Measurements from ENCODE around the gene CTXN3. TPM values are rescaled to one million over a fixed set of nuclear protein-coding genes. Genes with fewer than 3 reads are reported as not detected.
A peak's percentile ranks its signal among the peaks of the same experiment; 100 is the strongest.

Gene CTXN3
- total and polyA plus RNA-seq, 5 donors, result not detected

- 72% methylated on average over 2 of the region's 2 CpGs for WGBS
- Histone ChIP-seq H3K27ac (ENCODE audit: low read length) (no peak overlapping the region), H3K9me3 (ENCODE audit: control insufficient read depth, low read length) (no peaks in the 10 kb centered on the region), H3K4me3 (ENCODE audit: low read length) (no peak overlapping the region), H3K27me3 (ENCODE audit: control insufficient read depth, insufficient read depth) (no peaks in the 10 kb centered on the region), H3K4me1 (ENCODE audit: control insufficient read depth, insufficient read depth, low read length) (no peaks in the 10 kb centered on the region)
- DNase-seq (no peak), ATAC-seq (no peak)
- intact Hi-C loops (cut with DNase I), result no loop called here
Observed at GRCh38 chr5:127615916-127616315, 33.0 kb upstream of the CTXN3 start.

GRCh38 chr5:127619908-127620479 is 28.9 kb upstream of the CTXN3 start:
- H3K4me3 ChIP-seq (ENCODE audit: low read length), result no peak overlapping the region
- WGBS, result 92% methylated on average over 5 of the region's 5 CpGs
- DNase-seq (no peak), ATAC-seq (no peak)
- H3K27ac ChIP-seq (ENCODE audit: low read length), result no peak overlapping the region
- H3K27me3 ChIP-seq (ENCODE audit: control insufficient read depth, insufficient read depth), result no peaks in the 10 kb centered on the region
- no peaks in the 10 kb centered on the region for H3K9me3 ChIP-seq (ENCODE audit: control insufficient read depth, low read length)
- intact Hi-C loops (cut with DNase I), result no loop called here
- H3K4me1 ChIP-seq (ENCODE audit: control insufficient read depth, insufficient read depth, low read length), result no peaks in the 10 kb centered on the region

DNA sequence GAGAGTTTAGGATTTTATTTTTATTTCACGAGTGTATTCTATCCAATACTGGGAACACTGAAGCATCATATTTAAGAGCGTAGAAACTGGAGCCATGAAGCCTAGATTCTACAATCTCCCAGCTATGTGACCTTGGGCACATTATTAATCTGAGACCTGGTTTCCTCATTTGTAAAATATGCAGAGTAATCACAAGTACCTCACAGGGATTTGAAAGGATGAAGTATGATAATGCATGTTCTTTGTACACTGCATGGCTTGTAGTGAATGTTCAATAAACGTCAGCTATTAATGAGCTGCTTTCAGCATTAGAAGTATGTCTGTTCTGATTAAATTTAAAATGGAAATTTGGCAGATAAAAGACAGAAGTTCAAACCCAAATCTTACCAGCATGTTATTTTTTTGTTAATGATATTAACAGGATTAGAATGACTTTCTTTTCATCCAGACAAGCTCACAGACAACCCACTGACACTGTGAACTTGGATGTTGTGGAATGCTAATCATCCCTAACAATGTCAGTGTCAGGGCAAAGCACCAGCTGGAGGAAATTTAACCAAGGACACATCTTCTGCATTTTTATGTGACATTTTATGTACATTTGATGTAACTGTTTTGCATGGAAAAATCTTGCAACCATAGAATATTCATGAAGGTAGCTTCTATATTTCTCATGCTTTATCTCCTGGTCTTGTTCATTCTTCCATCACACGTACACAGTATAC is 27.1 kb upstream of the CTXN3 start:
- Histone ChIP-seq H3K27ac (ENCODE audit: low read length) (no peak overlapping the region), H3K9me3 (ENCODE audit: control insufficient read depth, low read length) (no peaks in the 10 kb centered on the region), H3K27me3 (ENCODE audit: control insufficient read depth, insufficient read depth) (no peaks in the 10 kb centered on the region), H3K4me3 (ENCODE audit: low read length) (no peak overlapping the region), H3K4me1 (ENCODE audit: control insufficient read depth, insufficient read depth, low read length) (no peaks in the 10 kb centered on the region)
- ATAC-seq (no peak), DNase-seq (no peak)
- intact Hi-C loops (cut with DNase I), result no loop called here
- WGBS, result 79% methylated on average over 4 of the region's 4 CpGs

GRCh38 chr5:127634007-127634406 is 14.9 kb upstream of the CTXN3 start:
- Histone ChIP-seq H3K9me3 (ENCODE audit: control insufficient read depth, low read length) (no peaks in the 10 kb centered on the region), H3K27me3 (ENCODE audit: control insufficient read depth, insufficient read depth) (no peaks in the 10 kb centered on the region), H3K4me3 (ENCODE audit: low read length) (no peak overlapping the region), H3K4me1 (ENCODE audit: control insufficient read depth, insufficient read depth, low read length) (no peaks in the 10 kb centered on the region), H3K27ac (ENCODE audit: low read length) (no peak overlapping the region)
- intact Hi-C loops (cut with DNase I), result no loop called here
- DNase-seq, result no peak
- no peak for ATAC-seq

- no peak overlapping the region for H3K4me3 ChIP-seq (ENCODE audit: low read length)
- ATAC-seq, result no peak
- no peak overlapping the region for H3K27ac ChIP-seq (ENCODE audit: low read length)
- H3K9me3 ChIP-seq (ENCODE audit: control insufficient read depth, low read length), result no peaks in the 10 kb centered on the region
- H3K27me3 ChIP-seq (ENCODE audit: control insufficient read depth, insufficient read depth), result no peaks in the 10 kb centered on the region
- WGBS, result 68% methylated on average over 2 of the region's 2 CpGs
- intact Hi-C loops (cut with DNase I), result no loop called here
- DNase-seq, result no peak
- H3K4me1 ChIP-seq (ENCODE audit: control insufficient read depth, insufficient read depth, low read length), result no peaks in the 10 kb centered on the region
Observed at GRCh38 chr5:127639828-127640227, 9.1 kb upstream of the CTXN3 start.

- peaks cover under 1% of the 10 kb centered on the region for H3K4me1 ChIP-seq (ENCODE audit: control insufficient read depth, insufficient read depth, low read length)
- no peak for DNase-seq
- intact Hi-C loops (cut with DNase I), result no loop called here
- no peak for ATAC-seq
- no peaks in the 10 kb centered on the region for H3K27me3 ChIP-seq (ENCODE audit: control insufficient read depth, insufficient read depth)
- H3K4me3 ChIP-seq (ENCODE audit: low read length), result no peak overlapping the region
- 92% methylated on average over 2 of the region's 2 CpGs for WGBS
- no peak overlapping the region for H3K27ac ChIP-seq (ENCODE audit: low read length)
- no peaks in the 10 kb centered on the region for H3K9me3 ChIP-seq (ENCODE audit: control insufficient read depth, low read length)
Observed at GRCh38 chr5:127642949-127643348, 5.9 kb upstream of the CTXN3 start.

GRCh38 chr5:127643607-127644006 is 5.3 kb upstream of the CTXN3 start:
- Histone ChIP-seq H3K4me1 (ENCODE audit: control insufficient read depth, insufficient read depth, low read length) (peaks cover 2% of the 10 kb centered on the region), H3K9me3 (ENCODE audit: control insufficient read depth, low read length) (no peaks in the 10 kb centered on the region), H3K27ac (ENCODE audit: low read length) (no peak overlapping the region), H3K27me3 (ENCODE audit: control insufficient read depth, insufficient read depth) (no peaks in the 10 kb centered on the region), H3K4me3 (ENCODE audit: low read length) (no peak overlapping the region)
- no peak for DNase-seq
- 40% methylated on average over 1 of the region's 1 CpG for WGBS
- intact Hi-C loops (cut with DNase I), result no loop called here
- no peak for ATAC-seq

DNA sequence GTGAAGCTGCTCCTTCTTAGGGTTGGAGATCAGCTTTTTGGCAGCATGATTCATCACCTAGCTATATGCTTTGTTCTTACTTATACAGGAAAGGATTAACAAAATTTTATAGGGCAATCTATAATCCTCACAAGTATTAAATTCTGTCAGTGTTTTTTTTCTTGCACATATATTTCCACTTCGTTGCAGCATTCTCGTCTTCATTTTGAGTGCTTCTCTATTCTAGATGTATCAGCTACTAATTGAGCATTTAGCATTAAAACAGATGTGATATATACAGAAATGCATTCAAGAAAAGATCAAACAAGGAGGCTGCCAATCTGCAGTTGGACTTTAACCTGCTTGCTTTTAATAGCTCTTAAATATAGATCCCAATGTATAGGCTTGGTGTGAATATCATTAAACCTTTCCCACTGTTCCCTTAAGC is 3.6 kb upstream of the CTXN3 start:
- intact Hi-C loops (cut with DNase I), result no loop called here
- no peak for ATAC-seq
- Histone ChIP-seq H3K27me3 (ENCODE audit: control insufficient read depth, insufficient read depth) (no peaks in the 10 kb centered on the region), H3K27ac (ENCODE audit: low read length) (no peak overlapping the region), H3K4me3 (ENCODE audit: low read length) (no peak overlapping the region), H3K4me1 (ENCODE audit: control insufficient read depth, insufficient read depth, low read length) (peaks cover 4% of the 10 kb centered on the region), H3K9me3 (ENCODE audit: control insufficient read depth, low read length) (no peaks in the 10 kb centered on the region)
- no peak for DNase-seq
- WGBS, result 87% methylated on average over 2 of the region's 2 CpGs

- peaks cover 4% of the 10 kb centered on the region for H3K4me1 ChIP-seq (ENCODE audit: control insufficient read depth, insufficient read depth, low read length)
- intact Hi-C loops (cut with DNase I), result no loop called here
- no peaks in the 10 kb centered on the region for H3K9me3 ChIP-seq (ENCODE audit: control insufficient read depth, low read length)
- no peak for ATAC-seq
- no peaks in the 10 kb centered on the region for H3K27me3 ChIP-seq (ENCODE audit: control insufficient read depth, insufficient read depth)
- DNase-seq, result no peak
- H3K27ac ChIP-seq (ENCODE audit: low read length), result no peak overlapping the region
- WGBS, result 76% methylated on average over 8 of the region's 8 CpGs
- H3K4me3 ChIP-seq (ENCODE audit: low read length), result no peak overlapping the region
Observed at GRCh38 chr5:127647361-127647958, 1.4 kb upstream of the CTXN3 start.

GRCh38 chr5:127650022-127650421 is 1.1 kb downstream of the CTXN3 start:
- WGBS, result 16% methylated on average over 2 of the region's 2 CpGs
- H3K4me1 ChIP-seq (ENCODE audit: control insufficient read depth, insufficient read depth, low read length), result peaks cover 4% of the 10 kb centered on the region
- H3K27ac ChIP-seq (ENCODE audit: low read length), result no peak overlapping the region
- H3K4me3 ChIP-seq (ENCODE audit: low read length), result no peak overlapping the region
- DNase-seq (peak; percentile 24 to 60 (median 55)), ATAC-seq (peak in 1 of 2 donors; percentile 66)
- H3K9me3 ChIP-seq (ENCODE audit: control insufficient read depth, low read length), result no peaks in the 10 kb centered on the region
- H3K27me3 ChIP-seq (ENCODE audit: control insufficient read depth, insufficient read depth), result no peaks in the 10 kb centered on the region
- intact Hi-C loops (cut with DNase I), result no loop called here

DNA sequence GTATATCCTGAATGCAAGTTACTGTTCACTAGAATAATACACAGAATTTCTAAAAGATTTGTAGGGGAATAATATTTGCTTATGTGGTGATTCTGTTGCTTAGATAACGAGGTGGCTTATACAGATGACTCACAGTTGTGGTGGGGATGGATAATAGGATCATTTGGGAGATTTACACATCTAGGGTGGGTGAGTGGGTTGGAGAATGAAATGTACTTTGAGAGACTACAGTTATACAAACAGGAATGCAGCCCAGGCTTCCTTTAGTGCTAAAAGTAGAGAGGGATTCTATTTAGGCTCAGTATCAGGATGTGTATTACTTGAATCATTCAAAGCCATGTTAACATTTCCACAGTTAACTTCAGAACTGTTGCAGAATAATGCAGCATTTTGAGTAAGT is 1.8 kb downstream of the CTXN3 start:
- no peak for ATAC-seq

More for the DNA sequence above, 1.8 kb downstream of the CTXN3 start:
- DNase-seq, result no peak
- Histone ChIP-seq H3K9me3 (ENCODE audit: control insufficient read depth, low read length) (no peaks in the 10 kb centered on the region), H3K27ac (ENCODE audit: low read length) (no peak overlapping the region), H3K27me3 (ENCODE audit: control insufficient read depth, insufficient read depth) (no peaks in the 10 kb centered on the region), H3K4me1 (ENCODE audit: control insufficient read depth, insufficient read depth, low read length) (peaks cover 4% of the 10 kb centered on the region), H3K4me3 (ENCODE audit: low read length) (no peak overlapping the region)
- intact Hi-C loops (cut with DNase I), result no loop called here
- WGBS, result 54% methylated on average over 1 of the region's 1 CpG
